ENCODE results near the gene PLCXD1.

GRCh38 chrX:295136-295535, 14.0 kb downstream of the PLCXD1 start:
- TF ChIP-seq CTCF (conservative IDR thresholded peaks at IDR 0.05 in 1 of 2, IDR thresholded peaks at IDR 0.05 in 1 of 2; ENCODE audit: extremely low read depth in 1 of 2, insufficient read depth in 1 of 2, low read depth in 1 of 2, low read length in 2 of 2), result no peak
- no peak for TF ChIP-seq EZH2 (IDR thresholded peaks at IDR 0.05; ENCODE audit: borderline replicate concordance, low read length)
